Endodermal cell (in vitro differentiated cells): ENCODE measurements around the gene MFRP. TPM values are rescaled to one million over a fixed set of nuclear protein-coding genes. Genes with fewer than 3 reads are reported as not detected.

ENCODE experiments used
- DNase-seq: peaks from one replicate; pipeline ENCODE4 v3.0.0-alpha.2; 2017
- H3K27ac ChIP-seq: 2 replicates; pipeline ENCODE4 v1.5.1; 2013; ENCODE audit warnings: mild to moderate bottlenecking, low read depth, low read length, moderate library complexity
- H3K27me3 ChIP-seq: 2 replicates; pipeline ENCODE4 v1.6.1; 2013; ENCODE audit warnings: mild to moderate bottlenecking, low read length, moderate library complexity; ENCODE audit not compliant: insufficient read depth, control insufficient read depth, poor library complexity, severe bottlenecking
- H3K36me3 ChIP-seq: 2 replicates; pipeline ENCODE4 v1.7.0; 2013; ENCODE audit warnings: mild to moderate bottlenecking, low read length, moderate library complexity; ENCODE audit not compliant: control insufficient read depth, insufficient read depth
- H3K4me1 ChIP-seq: one replicate; pipeline ENCODE4 v1.7.0; 2013; ENCODE audit warnings: low read length; ENCODE audit not compliant: control insufficient read depth, insufficient read depth
- H3K4me3 ChIP-seq: 2 replicates; pipeline ENCODE4 v1.5.1; 2013; ENCODE audit warnings: mild to moderate bottlenecking, low read length, moderate library complexity
- H3K9ac ChIP-seq: 2 replicates; pipeline ENCODE4 v1.6.1; 2013; ENCODE audit warnings: mild to moderate bottlenecking, low read length, moderate library complexity; ENCODE audit not compliant: poor library complexity, severe bottlenecking; ENCODE audit errors: extremely low read depth
- H3K9me3 ChIP-seq: 2 replicates; pipeline ENCODE4 v1.6.1; 2013; ENCODE audit warnings: mild to moderate bottlenecking, low read length, moderate library complexity; ENCODE audit not compliant: control insufficient read depth
- H3K27ac Mint-ChIP-seq: 2 replicates; pipeline ENCODE4 v1.8.0; 2020; ENCODE audit warnings: mixed read lengths
- H3K27me3 Mint-ChIP-seq: 2 replicates; pipeline ENCODE4 v1.8.0; 2021; ENCODE audit warnings: mild to moderate bottlenecking, mixed read lengths; ENCODE audit not compliant: insufficient read depth
- H3K36me3 Mint-ChIP-seq: 2 replicates; pipeline ENCODE4 v1.8.0; 2020; ENCODE audit warnings: low read depth, mixed read lengths
- H3K4me1 Mint-ChIP-seq: 2 replicates; pipeline ENCODE4 v1.8.0; 2020; ENCODE audit warnings: mixed read lengths
- H3K4me3 Mint-ChIP-seq: 2 replicates; pipeline ENCODE4 v1.8.0; 2020; ENCODE audit warnings: mild to moderate bottlenecking, moderate library complexity, mixed read lengths
- H3K9me3 Mint-ChIP-seq: 2 replicates; pipeline ENCODE4 v1.8.0; 2020; ENCODE audit warnings: mild to moderate bottlenecking, mixed read lengths
- CTCF ChIP-seq: fragments of 200-600 bp; sonication (generic); conservative IDR thresholded peaks from 2 replicates; pipeline ENCODE4 v1.5.0; 2021; ENCODE audit warnings: antibody characterized with exemption, mild to moderate bottlenecking
- WGBS, 2 experiments: methylation state at CpG; one replicate each; pipeline versions ENCODE4 v1.1.5 to v1.1.7; 2013; ENCODE audit warnings: missing lambda C conversion rate in 2 of 2, mixed read lengths in 1 of 2; ENCODE audit not compliant: insufficient coverage in 1 of 2, insufficient read length in 1 of 2; 5-methylcytosine and 5-hydroxymethylcytosine counted together
- total RNA-seq, 2 donors: library from RNA; stranded (reverse); fragmentation: NEBNext Ultra II Directional in 1 of 2; extraction: Animal tissue kit (Norgen Biotek cat#: 25700) in 1 of 2; gene quantifications; 2 replicates in 1 of 2; 3 replicates in 1 of 2; pipeline ENCODE4 v1.2.1, GENCODE V29; 2021

MFRP gene
- total RNA-seq, 2 donors from 2014 or later = not detected

GRCh38 chr11:119351232-119351631 lies 4.7 kb upstream of the MFRP start:
- no peak for DNase-seq
- Histone ChIP-seq H3K4me1 (no peaks in the 10 kb centered on the region), H3K9ac (no peak overlapping the region), H3K4me3 (no peak overlapping the region), H3K36me3 (peaks cover 19% of the 10 kb centered on the region), H3K27ac (no peak overlapping the region), H3K27me3 (peaks cover 14% of the 10 kb centered on the region), H3K9me3 (no peaks in the 10 kb centered on the region)
- Mint-ChIP-seq H3K27me3 (peaks cover 56% of the 10 kb centered on the region), H3K4me3 (no peak overlapping the region), H3K4me1 (peaks cover 6% of the 10 kb centered on the region), H3K9me3 (peaks cover 1% of the 10 kb centered on the region), H3K36me3 (peaks cover 18% of the 10 kb centered on the region), H3K27ac (no peak overlapping the region)
- TF ChIP-seq CTCF = no peak
- WGBS, 2 experiments = no CpG with 5 or more reads among the region's 2 CpGs

GRCh38 chr11:119350302-119350701 lies 3.8 kb upstream of the MFRP start:
- H3K4me1 ChIP-seq = no peaks in the 10 kb centered on the region
- Mint-ChIP-seq H3K27me3 (peaks cover 55% of the 10 kb centered on the region), H3K27ac (no peak overlapping the region), H3K9me3 (peaks cover 1% of the 10 kb centered on the region), H3K4me1 (peaks cover 3% of the 10 kb centered on the region), H3K4me3 (no peak overlapping the region), H3K36me3 (peaks cover 10% of the 10 kb centered on the region)
- no peaks in the 10 kb centered on the region for H3K9me3 ChIP-seq
- peaks cover 15% of the 10 kb centered on the region for H3K27me3 ChIP-seq
- DNase-seq = peak; percentile 40
- peaks cover 10% of the 10 kb centered on the region for H3K36me3 ChIP-seq
- 92% methylated on average over 6 of the region's 6 CpGs; no CpG with 5 or more reads in 1 of the 2 experiments for WGBS, 2 experiments
- H3K27ac ChIP-seq = no peak overlapping the region
- H3K4me3 ChIP-seq = no peak overlapping the region
- TF ChIP-seq CTCF = no peak
- no peak overlapping the region for H3K9ac ChIP-seq

GRCh38 chr11:119347940-119348605 lies 1.6 kb upstream of the MFRP start:
- no peak overlapping the region for H3K4me3 ChIP-seq
- no peak overlapping the region for H3K9ac ChIP-seq
- no peak overlapping the region for H3K27ac ChIP-seq
- WGBS, 2 experiments = 82 to 90% methylated on average over 5 to 16 of the region's 16 CpGs
- TF ChIP-seq CTCF = no peak
- H3K9me3 Mint-ChIP-seq = peaks cover 1% of the 10 kb centered on the region
- no peaks in the 10 kb centered on the region for H3K36me3 ChIP-seq
- H3K4me3 Mint-ChIP-seq = no peak overlapping the region
- H3K4me1 ChIP-seq = no peaks in the 10 kb centered on the region
- H3K36me3 Mint-ChIP-seq = no peaks in the 10 kb centered on the region
- peaks cover 3% of the 10 kb centered on the region for H3K4me1 Mint-ChIP-seq
- peaks cover 69% of the 10 kb centered on the region for H3K27me3 Mint-ChIP-seq
- no peak overlapping the region for H3K27ac Mint-ChIP-seq
- peaks cover 33% of the 10 kb centered on the region for H3K27me3 ChIP-seq
- no peaks in the 10 kb centered on the region for H3K9me3 ChIP-seq
- peak; percentile 43 for DNase-seq
